ENCODE measurements around the gene ZSCAN22.

GRCh38 chr19:58362272-58362994 is 35.6 kb downstream of the ZSCAN22 start, which contains the start of gene ZNF497:
- TF ChIP-seq CTCF (IDR thresholded peaks at IDR 0.05) (no peak), ZFX (IDR thresholded peaks at IDR 0.05; ENCODE audit: borderline replicate concordance) (no peak)

Data from 22Rv1 (cell line).